ENCODE data around the gene MED29. TPM values are rescaled to one million over a fixed set of nuclear protein-coding genes. Genes with fewer than 3 reads are reported as not detected.

Gene MED29
- total and polyA plus RNA-seq, 2 of the 13 experiments (the other 11 are each of a cell fraction or from before 2014, with no cell fraction given), result 14.0 to 19.7 TPM

- TF ChIP-seq FOXO4 (CRISPR knock-in tag; conservative IDR thresholded peaks at IDR 0.05) (no peak), ZNF180 (CRISPR knock-in tag; IDR thresholded peaks at IDR 0.05; ENCODE audit: borderline replicate concordance, low read depth) (no peak), RFX3 (CRISPR knock-in tag; IDR thresholded peaks at IDR 0.05) (no peak), ZNF775 (CRISPR knock-in tag; IDR thresholded peaks at IDR 0.05; ENCODE audit: borderline replicate concordance) (no peak), ZFP36L2 (CRISPR knock-in tag; IDR thresholded peaks at IDR 0.05) (no peak), CBX5 (CRISPR knock-in tag; IDR thresholded peaks at IDR 0.05; ENCODE audit: borderline replicate concordance) (no peak), NFE2L1 (CRISPR knock-in tag; IDR thresholded peaks at IDR 0.05; ENCODE audit: borderline replicate concordance) (no peak), KLF9 (CRISPR knock-in tag; IDR thresholded peaks at IDR 0.05; ENCODE audit: low read depth) (no peak), ISX (CRISPR knock-in tag; conservative IDR thresholded peaks at IDR 0.05) (no peak), MIXL1 (CRISPR knock-in tag; IDR thresholded peaks at IDR 0.05) (no peak), HNRNPK (IDR thresholded peaks at IDR 0.05; ENCODE audit: low read depth, low read length, poor library complexity, severe bottlenecking) (peak; percentile 39), ZNF687 (CRISPR knock-in tag; IDR thresholded peaks at IDR 0.05) (peak; percentile 76), PATZ1 (CRISPR knock-in tag; IDR thresholded peaks at IDR 0.05) (no peak), GABPB1 (CRISPR knock-in tag; IDR thresholded peaks at IDR 0.05) (peak; percentile 22; the same call in 1 of the 2 replicates), ZNF615 (CRISPR knock-in tag; IDR thresholded peaks at IDR 0.05; ENCODE audit: borderline replicate concordance) (no peak), SP4 (CRISPR knock-in tag; IDR thresholded peaks at IDR 0.05) (no peak), ZNF276 (CRISPR knock-in tag; IDR thresholded peaks at IDR 0.05; ENCODE audit: low read depth) (no peak)
- TF ChIP-seq, protein P1, sequence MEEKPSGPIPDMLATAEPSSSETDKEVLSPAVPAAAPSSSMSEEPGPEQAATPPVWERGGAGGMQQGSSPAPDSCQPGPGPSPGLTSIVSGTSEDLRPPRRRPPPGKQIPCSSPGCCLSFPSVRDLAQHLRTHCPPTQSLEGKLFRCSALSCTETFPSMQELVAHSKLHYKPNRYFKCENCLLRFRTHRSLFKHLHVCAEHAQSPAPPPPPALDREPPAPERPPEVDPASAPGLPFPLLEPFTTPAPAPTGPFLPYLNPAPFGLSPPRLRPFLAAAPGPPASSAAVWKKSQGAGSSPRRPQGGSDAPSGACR (CRISPR knock-in tag; IDR thresholded peaks at IDR 0.05), result 0 out of 2 replicates have a peak, but pooled peaks have one; percentile 65
- TF ChIP-seq, protein P2, sequence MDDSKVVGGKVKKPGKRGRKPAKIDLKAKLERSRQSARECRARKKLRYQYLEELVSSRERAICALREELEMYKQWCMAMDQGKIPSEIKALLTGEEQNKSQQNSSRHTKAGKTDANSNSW (CRISPR knock-in tag; IDR thresholded peaks at IDR 0.05; ENCODE audit: borderline replicate concordance), result no peak
Measured at GRCh38 chr19:39407660-39408391, 16.6 kb downstream of the MED29 start (continued).

All from HepG2 (cell line).